OCI-LY1 (cell line): ENCODE measurements around the gene CST4.

Experiments used
- EZH2 ChIP-seq: fragments of 200-600 bp; sonication (generic), shearing (Covaris generic); IDR thresholded peaks from 2 replicates; pipeline ENCODE4 v1.8.0; 2017; ENCODE audit warnings: borderline replicate concordance, mixed run types, mild to moderate bottlenecking, antibody characterized with exemption, low read length, moderate library complexity, mixed read lengths
- TF ChIP-seq, protein P1 (sequence below): fragments of 200-600 bp; sonication (generic), shearing (Covaris generic); IDR thresholded peaks from 2 replicates; pipeline ENCODE4 v1.5.1; 2017; ENCODE audit warnings: mild to moderate bottlenecking, antibody characterized with exemption, low read length, moderate library complexity, mixed read lengths

DNA sequence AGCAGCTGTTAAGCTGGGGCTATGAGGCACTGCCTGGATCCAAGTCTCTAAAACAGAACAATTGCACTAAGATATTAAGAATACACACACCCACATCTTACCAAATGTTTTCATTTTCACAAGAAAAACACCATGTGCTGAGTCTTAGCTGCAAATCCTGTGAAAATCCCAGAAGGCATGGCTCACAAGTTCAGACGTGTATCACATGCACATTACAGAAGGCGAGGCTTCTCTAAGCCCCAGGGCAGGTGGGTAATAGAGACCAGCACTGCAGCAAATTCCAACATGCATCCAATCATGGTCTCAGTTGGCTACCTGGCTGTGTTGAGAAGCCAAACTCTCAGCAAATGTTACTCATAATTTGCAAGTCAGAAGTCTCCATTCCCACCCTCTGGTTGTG, 34.8 kb downstream of the CST4 start:
- TF ChIP-seq, protein P1, sequence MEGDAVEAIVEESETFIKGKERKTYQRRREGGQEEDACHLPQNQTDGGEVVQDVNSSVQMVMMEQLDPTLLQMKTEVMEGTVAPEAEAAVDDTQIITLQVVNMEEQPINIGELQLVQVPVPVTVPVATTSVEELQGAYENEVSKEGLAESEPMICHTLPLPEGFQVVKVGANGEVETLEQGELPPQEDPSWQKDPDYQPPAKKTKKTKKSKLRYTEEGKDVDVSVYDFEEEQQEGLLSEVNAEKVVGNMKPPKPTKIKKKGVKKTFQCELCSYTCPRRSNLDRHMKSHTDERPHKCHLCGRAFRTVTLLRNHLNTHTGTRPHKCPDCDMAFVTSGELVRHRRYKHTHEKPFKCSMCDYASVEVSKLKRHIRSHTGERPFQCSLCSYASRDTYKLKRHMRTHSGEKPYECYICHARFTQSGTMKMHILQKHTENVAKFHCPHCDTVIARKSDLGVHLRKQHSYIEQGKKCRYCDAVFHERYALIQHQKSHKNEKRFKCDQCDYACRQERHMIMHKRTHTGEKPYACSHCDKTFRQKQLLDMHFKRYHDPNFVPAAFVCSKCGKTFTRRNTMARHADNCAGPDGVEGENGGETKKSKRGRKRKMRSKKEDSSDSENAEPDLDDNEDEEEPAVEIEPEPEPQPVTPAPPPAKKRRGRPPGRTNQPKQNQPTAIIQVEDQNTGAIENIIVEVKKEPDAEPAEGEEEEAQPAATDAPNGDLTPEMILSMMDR, result no peak
- no peak for TF ChIP-seq EZH2
